Effector memory CD4-positive, alpha-beta T cell (primary cell): Measurements from ENCODE around the gene FFAR1.

Experiments
- DNase-seq, 3 donors: peaks; one replicate each; pipeline ENCODE4 v3.0.0-alpha.2; 2020
- H3K27ac ChIP-seq: 2 replicates; pipeline ENCODE4 v1.7.0; 2013; ENCODE audit warnings: mild to moderate bottlenecking, low read length, moderate library complexity; ENCODE audit not compliant: insufficient read depth, poor library complexity, severe bottlenecking
- H3K27me3 ChIP-seq: replicated peaks from 2 replicates; pipeline ENCODE4 v1.7.0; 2013; ENCODE audit warnings: mild to moderate bottlenecking, low read length; ENCODE audit not compliant: insufficient read depth, control insufficient read depth, poor library complexity, severe bottlenecking
- H3K36me3 ChIP-seq: 2 replicates; pipeline ENCODE4 v1.7.0; 2013; ENCODE audit warnings: mild to moderate bottlenecking, low read length, moderate library complexity; ENCODE audit not compliant: control insufficient read depth, insufficient read depth
- H3K4me1 ChIP-seq: 2 replicates; pipeline ENCODE4 v1.7.0; 2013; ENCODE audit warnings: low read length, mild to moderate bottlenecking; ENCODE audit not compliant: control insufficient read depth, insufficient read depth, poor library complexity, severe bottlenecking
- H3K4me3 ChIP-seq: 2 replicates; pipeline ENCODE4 v1.7.0; 2013; ENCODE audit warnings: low read length, low read depth, mild to moderate bottlenecking; ENCODE audit not compliant: insufficient read depth, poor library complexity, severe bottlenecking
- H3K9me3 ChIP-seq: 2 replicates; pipeline ENCODE4 v1.7.0; 2013; ENCODE audit warnings: mild to moderate bottlenecking, low read length, moderate library complexity; ENCODE audit not compliant: control insufficient read depth

FFAR1 gene

DNA sequence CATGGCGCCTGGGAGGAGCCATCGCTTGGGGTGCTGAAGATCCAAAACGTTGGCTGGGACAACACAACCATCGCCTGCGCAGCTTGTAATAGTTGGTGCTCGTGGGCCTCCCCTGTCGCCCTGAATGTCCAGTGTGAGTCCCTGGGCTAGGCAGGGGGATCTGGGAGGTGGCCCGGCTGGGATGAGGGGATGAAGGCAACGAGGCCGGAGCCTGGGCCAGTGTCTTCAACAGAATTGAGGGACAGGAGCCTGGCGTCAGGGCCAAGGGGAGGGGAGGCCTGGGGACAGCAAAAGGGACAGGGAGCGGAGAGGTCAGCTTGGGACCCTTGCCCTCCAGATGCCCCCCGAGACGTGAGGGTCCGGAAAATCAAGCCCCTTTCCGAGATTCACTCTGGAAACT is 6.7 kb upstream of the FFAR1 start:
- H3K9me3 ChIP-seq, result no peaks in the 10 kb centered on the region
- H3K36me3 ChIP-seq, result no peaks in the 10 kb centered on the region
- H3K4me3 ChIP-seq, result no peak overlapping the region
- H3K4me1 ChIP-seq, result peaks cover 3% of the 10 kb centered on the region
- H3K27me3 ChIP-seq, result no peaks in the 10 kb centered on the region
- DNase-seq, result no peak
- H3K27ac ChIP-seq, result no peak overlapping the region

DNA sequence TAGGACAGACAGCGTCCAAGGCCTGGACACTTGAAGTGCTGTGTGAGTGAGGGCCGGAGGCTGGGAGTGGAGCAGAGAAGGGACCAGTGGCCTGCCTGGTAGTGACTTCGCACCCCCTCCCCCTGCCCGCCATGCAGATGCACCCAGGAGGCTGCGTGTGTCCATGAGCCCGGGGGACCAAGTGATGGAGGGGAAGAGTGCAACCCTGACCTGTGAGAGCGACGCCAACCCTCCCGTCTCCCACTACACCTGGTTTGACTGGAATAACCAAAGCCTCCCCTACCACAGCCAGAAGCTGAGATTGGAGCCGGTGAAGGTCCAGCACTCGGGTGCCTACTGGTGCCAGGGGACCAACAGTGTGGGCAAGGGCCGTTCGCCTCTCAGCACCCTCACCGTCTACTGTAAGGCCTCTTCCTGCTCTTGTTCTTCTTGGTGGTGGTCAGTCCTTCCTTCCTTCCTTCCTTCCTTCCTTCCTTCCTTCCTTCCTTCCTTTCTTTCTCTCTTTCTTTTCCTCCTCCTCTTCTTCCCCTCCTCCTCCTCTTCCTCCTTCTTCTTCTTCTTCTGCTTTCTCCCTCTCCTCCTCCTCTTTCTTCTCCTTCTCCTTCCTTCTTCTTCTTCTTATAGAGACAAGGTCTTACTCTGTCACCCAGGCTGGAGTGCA is 6.0 kb upstream of the FFAR1 start:
- H3K27me3 ChIP-seq, result no peaks in the 10 kb centered on the region
- H3K36me3 ChIP-seq, result no peaks in the 10 kb centered on the region
- no peak overlapping the region for H3K4me3 ChIP-seq
- H3K27ac ChIP-seq, result no peak overlapping the region
- DNase-seq, result no peak
- H3K9me3 ChIP-seq, result no peaks in the 10 kb centered on the region
- H3K4me1 ChIP-seq, result peaks cover 10% of the 10 kb centered on the region

DNA sequence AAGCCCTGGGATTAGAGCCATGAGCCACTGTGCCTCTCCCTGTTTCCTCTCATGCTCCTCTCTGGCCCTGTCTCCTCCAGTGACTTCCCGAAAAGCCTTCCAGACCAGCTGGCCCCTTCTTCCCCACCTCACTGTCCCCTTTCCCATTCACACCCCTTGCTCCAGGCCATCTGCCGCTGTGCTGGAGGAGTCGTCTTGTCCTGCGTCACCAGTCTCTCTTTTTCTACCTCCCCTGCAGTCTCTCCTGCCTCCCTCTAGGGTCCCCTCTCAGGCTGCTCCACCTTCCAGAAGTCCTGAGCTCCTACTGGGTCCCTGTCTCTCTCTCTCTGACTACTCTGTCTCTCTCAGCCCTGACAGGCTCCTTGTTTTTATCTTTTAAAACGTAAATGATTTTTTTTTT is 5.3 kb upstream of the FFAR1 start:
- H3K27ac ChIP-seq, result no peak overlapping the region
- no peaks in the 10 kb centered on the region for H3K27me3 ChIP-seq
- no peaks in the 10 kb centered on the region for H3K36me3 ChIP-seq
- no peaks in the 10 kb centered on the region for H3K9me3 ChIP-seq
- H3K4me1 ChIP-seq, result peaks cover 18% of the 10 kb centered on the region
- H3K4me3 ChIP-seq, result no peak overlapping the region
- no peak for DNase-seq

DNA sequence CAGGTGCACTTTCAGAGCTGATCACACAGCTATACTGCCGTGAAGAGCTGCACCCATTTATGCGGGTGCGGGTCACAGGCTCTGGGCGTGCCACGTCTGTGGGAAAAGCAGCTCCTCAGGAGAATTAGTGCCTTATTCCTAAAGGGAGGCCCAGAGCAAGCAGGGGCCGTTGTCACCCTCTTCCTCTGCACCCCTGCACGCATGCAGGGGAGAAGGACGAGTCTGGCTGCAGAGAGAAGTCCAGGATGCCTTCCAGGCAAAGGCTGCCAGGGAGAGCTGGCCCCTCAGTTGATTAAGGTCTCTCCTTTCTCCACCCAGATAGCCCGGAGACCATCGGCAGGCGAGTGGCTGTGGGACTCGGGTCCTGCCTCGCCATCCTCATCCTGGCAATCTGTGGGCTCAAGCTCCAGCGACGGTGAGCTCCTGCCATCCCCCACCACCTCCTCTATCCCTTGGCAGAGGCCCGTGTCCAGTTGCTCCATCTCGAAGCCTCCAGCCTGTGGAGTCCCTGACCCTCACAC is 3.1 kb upstream of the FFAR1 start:
- DNase-seq, result no peak
- no peaks in the 10 kb centered on the region for H3K9me3 ChIP-seq
- no peaks in the 10 kb centered on the region for H3K27me3 ChIP-seq
- H3K4me3 ChIP-seq, result no peak overlapping the region
- no peak overlapping the region for H3K27ac ChIP-seq
- no peaks in the 10 kb centered on the region for H3K36me3 ChIP-seq
- peaks cover 25% of the 10 kb centered on the region for H3K4me1 ChIP-seq

DNA sequence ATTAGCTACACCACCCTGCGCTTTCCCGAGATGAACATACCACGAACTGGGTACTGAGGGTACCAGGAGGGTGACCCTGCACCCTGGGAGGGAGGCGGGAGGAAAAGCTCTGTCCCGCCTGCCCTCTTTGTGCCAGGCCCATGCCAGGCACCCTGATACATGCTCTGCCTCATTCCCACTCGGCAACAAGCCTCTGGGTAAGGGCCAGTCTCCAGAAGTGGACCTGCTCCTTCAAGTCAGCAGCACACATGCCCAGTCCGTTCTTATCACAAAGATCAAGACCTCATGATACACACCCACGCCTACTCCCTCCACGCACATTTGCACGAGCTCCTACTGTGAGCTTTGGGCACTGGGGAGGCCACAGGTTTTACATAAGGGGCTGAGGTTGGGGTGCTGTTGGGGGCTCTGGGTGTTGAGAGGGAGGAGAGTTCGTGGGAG is 2.0 kb upstream of the FFAR1 start:
- Histone ChIP-seq H3K4me1 (peaks cover 25% of the 10 kb centered on the region), H3K36me3 (no peaks in the 10 kb centered on the region), H3K27ac (no peak overlapping the region), H3K9me3 (no peaks in the 10 kb centered on the region), H3K4me3 (no peak overlapping the region), H3K27me3 (no peaks in the 10 kb centered on the region)
- DNase-seq, result no peak

DNA sequence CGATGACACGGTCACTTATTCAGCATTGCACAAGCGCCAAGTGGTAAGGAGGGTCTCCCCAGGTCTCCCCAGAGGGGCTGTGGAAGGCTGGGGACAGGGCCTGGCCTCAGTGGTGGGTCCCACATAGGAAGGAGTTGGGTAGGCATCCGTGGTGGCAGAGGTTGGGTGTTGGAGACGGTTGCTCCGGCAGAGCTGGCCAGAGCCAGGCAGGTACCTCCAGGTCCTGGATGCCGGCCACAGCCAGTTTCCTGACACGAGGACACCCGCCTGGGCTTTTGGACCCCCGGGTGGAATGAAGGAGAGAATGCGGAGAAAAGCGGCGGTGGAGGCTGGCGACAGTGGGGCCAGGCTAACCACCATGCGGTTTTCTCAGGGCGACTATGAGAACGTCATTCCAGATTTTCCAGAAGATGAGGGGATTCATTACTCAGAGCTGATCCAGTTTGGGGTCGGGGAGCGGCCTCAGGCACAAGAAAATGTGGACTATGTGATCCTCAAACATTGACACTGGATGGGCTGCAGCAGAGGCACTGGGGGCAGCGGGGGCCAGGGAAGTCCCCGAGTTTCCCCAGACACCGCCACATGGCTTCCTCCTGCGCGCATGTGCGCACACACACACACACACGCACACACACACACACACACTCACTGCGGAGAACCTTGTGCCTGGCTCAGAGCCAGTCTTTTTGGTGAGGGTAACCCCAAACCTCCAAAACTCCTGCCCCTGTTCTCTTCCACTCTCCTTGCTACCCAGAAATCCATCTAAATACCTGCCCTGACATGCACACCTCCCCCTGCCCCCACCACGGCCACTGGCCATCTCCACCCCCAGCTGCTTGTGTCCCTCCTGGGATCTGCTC is 1.3 kb upstream of the FFAR1 start:
- Histone ChIP-seq H3K4me1 (peaks cover 25% of the 10 kb centered on the region), H3K27me3 (no peaks in the 10 kb centered on the region), H3K36me3 (no peaks in the 10 kb centered on the region), H3K27ac (peak overlapping the region; percentile 60), H3K9me3 (no peaks in the 10 kb centered on the region), H3K4me3 (peak overlapping the region; percentile 41)
- DNase-seq, result peak; percentile 62 to 72 (median 69)

DNA sequence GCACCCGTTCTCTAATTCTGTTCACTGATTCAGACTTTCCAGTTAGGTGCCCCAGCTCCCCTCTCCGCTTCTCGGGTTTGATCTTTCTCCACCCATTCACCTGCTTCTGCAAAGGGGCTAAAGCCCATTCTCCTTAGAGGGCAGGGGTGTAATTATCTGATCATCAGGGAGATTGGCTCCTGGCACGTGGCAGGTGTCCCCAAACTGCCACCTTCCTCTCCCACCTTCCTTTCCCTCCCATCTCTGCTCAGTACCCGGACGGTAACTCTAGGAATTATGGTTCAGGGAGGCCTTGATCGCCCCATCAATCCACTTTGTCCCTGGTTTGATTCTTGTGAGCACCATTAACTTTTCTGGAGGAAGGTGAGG is 212 bp downstream of the FFAR1 start:
- H3K27ac ChIP-seq, result peak overlapping the region; percentile 24
- DNase-seq, result no peak
- H3K9me3 ChIP-seq, result no peaks in the 10 kb centered on the region
- no peaks in the 10 kb centered on the region for H3K27me3 ChIP-seq
- H3K4me3 ChIP-seq, result no peak overlapping the region
- no peaks in the 10 kb centered on the region for H3K36me3 ChIP-seq
- peaks cover 30% of the 10 kb centered on the region for H3K4me1 ChIP-seq

DNA sequence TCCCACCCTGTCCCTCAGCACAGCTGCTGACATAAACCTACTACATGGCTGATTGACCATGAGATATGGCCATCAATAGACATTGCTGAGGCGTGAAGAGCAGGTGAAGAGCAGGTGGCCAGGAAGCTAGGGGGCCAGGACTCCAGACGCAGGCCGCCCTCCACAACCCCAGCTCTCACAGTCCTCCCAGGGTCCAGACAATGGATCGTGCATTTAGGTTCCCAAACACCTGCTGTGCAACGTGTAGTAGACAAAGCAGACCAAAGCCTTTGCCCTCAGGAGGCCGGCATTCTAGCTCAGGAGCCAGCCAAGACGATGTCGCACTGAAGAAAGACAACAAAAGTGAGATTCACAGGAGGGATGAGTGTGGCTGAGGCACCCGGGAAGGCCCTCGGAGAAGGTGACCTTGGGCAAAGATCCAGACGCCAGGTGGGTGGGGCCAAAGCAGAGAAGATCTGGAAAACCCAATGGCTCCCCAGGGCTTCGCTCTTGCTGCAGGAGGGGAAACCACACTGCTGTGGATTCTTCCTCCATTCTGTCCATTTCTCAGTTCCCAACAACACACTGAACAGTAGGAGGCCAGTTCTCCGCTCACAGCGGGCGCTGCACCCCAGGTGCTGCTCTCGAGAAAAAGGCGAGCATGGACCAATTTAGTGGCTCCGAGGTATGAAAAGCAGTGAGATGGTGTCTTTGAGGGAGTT is 1.4 kb downstream of the FFAR1 start:
- Histone ChIP-seq H3K27me3 (no peaks in the 10 kb centered on the region), H3K4me1 (peaks cover 33% of the 10 kb centered on the region), H3K36me3 (no peaks in the 10 kb centered on the region), H3K9me3 (no peaks in the 10 kb centered on the region), H3K27ac (no peak overlapping the region), H3K4me3 (no peak overlapping the region)
- no peak for DNase-seq

DNA sequence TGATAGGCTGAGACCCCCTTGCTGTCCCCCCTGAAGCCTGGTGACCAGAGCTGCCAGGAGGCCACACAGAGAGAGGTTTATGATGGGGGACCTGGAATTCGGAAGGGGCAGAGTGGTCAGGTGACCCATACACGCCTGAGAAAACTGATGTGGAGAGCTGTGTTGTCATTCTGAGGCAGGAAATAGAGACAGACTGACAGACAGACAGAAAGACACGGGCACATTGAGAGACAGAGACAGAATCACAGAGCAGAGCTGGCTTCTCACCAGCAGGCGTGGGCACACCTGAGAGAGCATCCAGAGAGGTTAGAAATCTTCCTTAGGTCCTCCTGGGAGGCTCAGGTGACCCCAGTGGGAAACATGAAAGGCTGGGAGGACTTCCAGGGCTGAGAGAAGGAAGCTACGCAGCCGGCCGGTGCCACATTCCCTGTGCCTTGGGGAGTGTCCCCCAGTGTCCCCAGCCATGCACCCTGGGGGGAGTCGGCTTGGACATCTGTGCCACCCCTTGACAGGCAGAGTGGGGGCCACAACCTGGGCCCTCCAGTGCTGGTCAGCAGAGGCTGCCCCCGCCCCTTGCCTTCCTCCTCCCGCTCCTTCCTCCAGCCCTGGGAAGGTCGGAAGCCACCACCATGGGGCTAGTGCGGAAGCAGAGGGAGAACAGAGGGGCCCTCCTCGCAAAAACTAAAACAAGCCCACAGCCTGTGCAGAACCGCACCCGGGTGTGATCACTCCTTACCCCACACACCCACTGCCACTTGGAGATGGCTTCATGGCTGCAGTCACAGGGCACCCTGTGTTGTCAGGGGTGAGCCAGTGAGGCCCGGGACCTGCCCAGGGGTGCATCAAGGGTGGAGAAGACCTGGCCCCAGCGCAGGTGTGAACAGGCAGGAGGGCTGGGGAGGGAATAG is 2.2 kb downstream of the FFAR1 start:
- Histone ChIP-seq H3K27me3 (no peaks in the 10 kb centered on the region), H3K4me1 (peaks cover 33% of the 10 kb centered on the region), H3K27ac (no peak overlapping the region), H3K9me3 (no peaks in the 10 kb centered on the region), H3K36me3 (no peaks in the 10 kb centered on the region), H3K4me3 (no peak overlapping the region)
- no peak for DNase-seq
